ENCODE measurements around the gene SGMS1.
"Not testable (repeated sequence)": the region's sequence is repeated elsewhere in the genome, so short reads cannot be mapped to it uniquely, and the experiment has no call there.

The SGMS1 gene

GRCh38 chr10:50356481-50356832, 267.3 kb downstream of the SGMS1 start:
- not testable (repeated sequence) for H3K14ac ChIP-seq (ENCODE audit: low read length); H2BK15ac ChIP-seq (ENCODE audit: low read length); H2AFZ ChIP-seq (ENCODE audit: low read length); H3K23ac ChIP-seq (ENCODE audit: low read depth, low read length, poor library complexity); H3K79me1 ChIP-seq (ENCODE audit: low read depth, low read length); H4K8ac ChIP-seq (ENCODE audit: low read depth, low read length); H2BK5ac ChIP-seq (ENCODE audit: low read length); H3K4me3 ChIP-seq (ENCODE audit: low read length in 2 of 2); H4K91ac ChIP-seq (ENCODE audit: low read depth, low read length, poor library complexity); DNase-seq (ENCODE audit: low spot score); H3K9me3 ChIP-seq (replicated peaks in 1 of 2; ENCODE audit: control insufficient read depth in 2 of 2, insufficient read depth in 1 of 2, low read depth in 1 of 2, low read length in 2 of 2); H3K18ac ChIP-seq (ENCODE audit: low read length); H3K4me2 ChIP-seq (ENCODE audit: insufficient read depth, low read length, poor library complexity, severe bottlenecking); H3K27me3 ChIP-seq (ENCODE audit: control insufficient read depth in 3 of 3, insufficient read depth in 3 of 3, low read depth in 1 of 3, low read length in 3 of 3); H3K36me3 ChIP-seq (replicated peaks in 1 of 2; ENCODE audit: control insufficient read depth in 2 of 2, insufficient read depth in 2 of 2, low read length in 2 of 2); H2BK12ac ChIP-seq (ENCODE audit: low read length); H2AK5ac ChIP-seq (ENCODE audit: low read depth, low read length); H3K4me1 ChIP-seq (ENCODE audit: control insufficient read depth in 2 of 2, insufficient read depth in 1 of 2, low read depth in 1 of 2, low read length in 2 of 2); H3K9ac ChIP-seq (ENCODE audit: low read depth, low read length, poor library complexity); H2BK120ac ChIP-seq (ENCODE audit: low read depth, low read length); H3K4ac ChIP-seq (ENCODE audit: low read length); H3K27ac ChIP-seq (replicated peaks; ENCODE audit: low read length)
- WGBS, 2 donors (ENCODE audit: extremely low coverage in 2 of 2, insufficient read length in 2 of 2, insufficient replicate concordance in 1 of 2), result no CpG with 5 or more reads among the region's 1 CpG

- not testable (repeated sequence) for H3K9me3 ChIP-seq (replicated peaks in 1 of 2; ENCODE audit: control insufficient read depth in 2 of 2, insufficient read depth in 1 of 2, low read depth in 1 of 2, low read length in 2 of 2); H3K27ac ChIP-seq (replicated peaks; ENCODE audit: low read length); H3K18ac ChIP-seq (ENCODE audit: low read length); DNase-seq (ENCODE audit: low spot score); H3K4me2 ChIP-seq (ENCODE audit: insufficient read depth, low read length, poor library complexity, severe bottlenecking); H2AFZ ChIP-seq (ENCODE audit: low read length); H3K4me3 ChIP-seq (ENCODE audit: low read length in 2 of 2); H2BK120ac ChIP-seq (ENCODE audit: low read depth, low read length); H3K4me1 ChIP-seq (ENCODE audit: control insufficient read depth in 2 of 2, insufficient read depth in 1 of 2, low read depth in 1 of 2, low read length in 2 of 2); H3K4ac ChIP-seq (ENCODE audit: low read length); H3K23ac ChIP-seq (ENCODE audit: low read depth, low read length, poor library complexity); H3K9ac ChIP-seq (ENCODE audit: low read depth, low read length, poor library complexity); H3K36me3 ChIP-seq (replicated peaks in 1 of 2; ENCODE audit: control insufficient read depth in 2 of 2, insufficient read depth in 2 of 2, low read length in 2 of 2); H2AK5ac ChIP-seq (ENCODE audit: low read depth, low read length); H3K27me3 ChIP-seq (ENCODE audit: control insufficient read depth in 3 of 3, insufficient read depth in 3 of 3, low read depth in 1 of 3, low read length in 3 of 3); H4K91ac ChIP-seq (ENCODE audit: low read depth, low read length, poor library complexity); H2BK5ac ChIP-seq (ENCODE audit: low read length); H4K8ac ChIP-seq (ENCODE audit: low read depth, low read length); H2BK15ac ChIP-seq (ENCODE audit: low read length); H3K14ac ChIP-seq (ENCODE audit: low read length); H2BK12ac ChIP-seq (ENCODE audit: low read length); H3K79me1 ChIP-seq (ENCODE audit: low read depth, low read length)
- WGBS, 2 donors (ENCODE audit: extremely low coverage in 2 of 2, insufficient read length in 2 of 2, insufficient replicate concordance in 1 of 2), result no CpG with 5 or more reads among the region's 33 CpGs
Measured at GRCh38 chr10:50355693-50356480, 267.9 kb downstream of the SGMS1 start.

- Histone ChIP-seq H3K27ac (replicated peaks; ENCODE audit: low read length) (no peak overlapping the region), H3K36me3 (replicated peaks in 1 of 2; ENCODE audit: control insufficient read depth in 2 of 2, insufficient read depth in 2 of 2, low read length in 2 of 2) (no peaks in the 10 kb centered on the region), H3K23ac (ENCODE audit: low read depth, low read length, poor library complexity) (no peak overlapping the region), H2AFZ (ENCODE audit: low read length) (no peak overlapping the region), H2AK5ac (ENCODE audit: low read depth, low read length) (no peak overlapping the region), H3K4ac (ENCODE audit: low read length) (no peak overlapping the region), H3K18ac (ENCODE audit: low read length) (no peak overlapping the region), H3K9me3 (replicated peaks in 1 of 2; ENCODE audit: control insufficient read depth in 2 of 2, insufficient read depth in 1 of 2, low read depth in 1 of 2, low read length in 2 of 2) (no peaks in the 10 kb centered on the region), H3K4me1 (ENCODE audit: control insufficient read depth in 2 of 2, insufficient read depth in 1 of 2, low read depth in 1 of 2, low read length in 2 of 2) (no peaks in the 10 kb centered on the region), H4K8ac (ENCODE audit: low read depth, low read length) (no peak overlapping the region), H2BK12ac (ENCODE audit: low read length) (no peak overlapping the region), H4K91ac (ENCODE audit: low read depth, low read length, poor library complexity) (no peak overlapping the region), H3K79me1 (ENCODE audit: low read depth, low read length) (no peaks in the 10 kb centered on the region), H3K14ac (ENCODE audit: low read length) (no peak overlapping the region), H3K27me3 (ENCODE audit: control insufficient read depth in 3 of 3, insufficient read depth in 3 of 3, low read depth in 1 of 3, low read length in 3 of 3) (no peaks in the 10 kb centered on the region), H2BK15ac (ENCODE audit: low read length) (no peak overlapping the region), H2BK5ac (ENCODE audit: low read length) (no peak overlapping the region), H3K4me3 (ENCODE audit: low read length in 2 of 2) (no peak overlapping the region), H3K9ac (ENCODE audit: low read depth, low read length, poor library complexity) (no peak overlapping the region), H2BK120ac (ENCODE audit: low read depth, low read length) (no peak overlapping the region), H3K4me2 (ENCODE audit: insufficient read depth, low read length, poor library complexity, severe bottlenecking) (no peak overlapping the region)
- no peak for DNase-seq (ENCODE audit: low spot score)
- no CpG with 5 or more reads among the region's 7 CpGs for WGBS, 2 donors (ENCODE audit: extremely low coverage in 2 of 2, insufficient read length in 2 of 2, insufficient replicate concordance in 1 of 2)
Measured at GRCh38 chr10:50351483-50352146, 272.1 kb downstream of the SGMS1 start.

- no peak overlapping the region for H3K23ac ChIP-seq (ENCODE audit: low read depth, low read length, poor library complexity)
- DNase-seq (ENCODE audit: low spot score), result no peak
- no peak overlapping the region for H3K18ac ChIP-seq (ENCODE audit: low read length)
- WGBS, 2 donors (ENCODE audit: extremely low coverage in 2 of 2, insufficient read length in 2 of 2, insufficient replicate concordance in 1 of 2), result no CpG with 5 or more reads among the region's 5 CpGs
- no peak overlapping the region for H2BK120ac ChIP-seq (ENCODE audit: low read depth, low read length)
- H3K4me1 ChIP-seq (ENCODE audit: control insufficient read depth in 2 of 2, insufficient read depth in 1 of 2, low read depth in 1 of 2, low read length in 2 of 2), result no peaks in the 10 kb centered on the region
- H2BK15ac ChIP-seq (ENCODE audit: low read length), result no peak overlapping the region
- no peak overlapping the region for H4K8ac ChIP-seq (ENCODE audit: low read depth, low read length)
- no peak overlapping the region for H3K14ac ChIP-seq (ENCODE audit: low read length)
- H3K27ac ChIP-seq (replicated peaks; ENCODE audit: low read length), result no peak overlapping the region
- H3K9ac ChIP-seq (ENCODE audit: low read depth, low read length, poor library complexity), result no peak overlapping the region
- H2AFZ ChIP-seq (ENCODE audit: low read length), result no peak overlapping the region
- no peaks in the 10 kb centered on the region for H3K27me3 ChIP-seq (ENCODE audit: control insufficient read depth in 3 of 3, insufficient read depth in 3 of 3, low read depth in 1 of 3, low read length in 3 of 3)
- H2BK5ac ChIP-seq (ENCODE audit: low read length), result no peak overlapping the region
- H3K36me3 ChIP-seq (replicated peaks in 1 of 2; ENCODE audit: control insufficient read depth in 2 of 2, insufficient read depth in 2 of 2, low read length in 2 of 2), result no peaks in the 10 kb centered on the region
- no peak overlapping the region for H3K4me2 ChIP-seq (ENCODE audit: insufficient read depth, low read length, poor library complexity, severe bottlenecking)
- no peak overlapping the region for H3K4ac ChIP-seq (ENCODE audit: low read length)
- H4K91ac ChIP-seq (ENCODE audit: low read depth, low read length, poor library complexity), result no peak overlapping the region
- no peak overlapping the region for H3K4me3 ChIP-seq (ENCODE audit: low read length in 2 of 2)
- no peaks in the 10 kb centered on the region for H3K79me1 ChIP-seq (ENCODE audit: low read depth, low read length)
- no peaks in the 10 kb centered on the region for H3K9me3 ChIP-seq (replicated peaks in 1 of 2; ENCODE audit: control insufficient read depth in 2 of 2, insufficient read depth in 1 of 2, low read depth in 1 of 2, low read length in 2 of 2)
- H2BK12ac ChIP-seq (ENCODE audit: low read length), result no peak overlapping the region
- H2AK5ac ChIP-seq (ENCODE audit: low read depth, low read length), result no peak overlapping the region
Measured at GRCh38 chr10:50350366-50350765, 273.4 kb downstream of the SGMS1 start.
